ENCODE measurements around the gene SND1. TPM values are rescaled to one million over a fixed set of nuclear protein-coding genes. Genes with fewer than 3 reads are reported as not detected.
A peak's percentile ranks its signal among the peaks of the same experiment; 100 is the strongest.

The SND1 gene
- polyA plus RNA-seq, 3 donors: 46.5 to 97.3 (median 79.8) TPM

- intact Hi-C loops (cut with micrococcal nuclease): no loop called here
- no peak for TF ChIP-seq CTCF (IDR thresholded peaks at IDR 0.05)
- Histone ChIP-seq H3K9me3 (replicated peaks in 1 of 2; ENCODE audit: control insufficient read depth in 1 of 2, insufficient read depth in 1 of 2, low read length in 2 of 2) (no peaks in the 10 kb centered on the region), H4K20me1 (ENCODE audit: insufficient read depth, low read length) (peaks cover 20% of the 10 kb centered on the region), H3K4me3 (replicated peaks in 1 of 3; ENCODE audit: low read depth in 2 of 3, low read length in 3 of 3) (no peak overlapping the region), H3K79me2 (ENCODE audit: insufficient read depth, low read length) (peaks cover 50% of the 10 kb centered on the region), H3K27ac (ENCODE audit: low read depth in 1 of 2, low read length in 2 of 2) (no peak overlapping the region), H3K27me3 (ENCODE audit: control insufficient read depth in 2 of 2, insufficient read depth in 2 of 2, low read length in 2 of 2) (no peaks in the 10 kb centered on the region), H3K4me2 (replicated peaks; ENCODE audit: extremely low read depth, low read length, poor library complexity, severe bottlenecking) (no peak overlapping the region), H2AFZ (ENCODE audit: insufficient read depth, low read depth, low read length, poor library complexity, severe bottlenecking) (no peak overlapping the region), H3K9ac (ENCODE audit: insufficient read depth, low read length, poor library complexity, severe bottlenecking) (no peak overlapping the region), H3K4me1 (ENCODE audit: control insufficient read depth in 1 of 2, insufficient read depth in 2 of 2, low read length in 2 of 2) (peaks cover 8 to 16% of the 10 kb centered on the region in 2 donors), H3K36me3 (replicated peaks in 1 of 2; ENCODE audit: control insufficient read depth in 1 of 2, insufficient read depth in 2 of 2, low read length in 2 of 2) (no peaks in the 10 kb centered on the region)
- 100% methylated on average over 1 of the region's 4 CpGs for WGBS (ENCODE audit: insufficient coverage)
- peaks cover 0 to 2% (median 0%) of the 10 kb centered on the region in 7 donors for H3K9me3 Mint-ChIP-seq
- peak overlapping the region in 1 of 7 donors; percentile 12 for H3K27ac Mint-ChIP-seq
- no peak overlapping the region for H3K4me3 Mint-ChIP-seq
- DNase-seq: no peak
- peaks cover 35% of the 10 kb centered on the region for H3K4me1 Mint-ChIP-seq
- H3K27me3 Mint-ChIP-seq (ENCODE audit: low read depth in 3 of 3): no peaks in the 10 kb centered on the region
- H3K36me3 Mint-ChIP-seq: peaks cover 0 to 6% of the 10 kb centered on the region in 2 donors
Observed at GRCh38 chr7:127828843-127829500, 177.0 kb downstream of the SND1 start.

- 92% methylated on average over 2 of the region's 5 CpGs for WGBS (ENCODE audit: insufficient coverage)
- peaks cover 55% of the 10 kb centered on the region for H3K79me2 ChIP-seq (ENCODE audit: insufficient read depth, low read length)
Observed at GRCh38 chr7:127831318-127832219, 179.6 kb downstream of the SND1 start.

More at GRCh38 chr7:127831318-127832219, 179.6 kb downstream of the SND1 start:
- peaks cover 16% of the 10 kb centered on the region for H4K20me1 ChIP-seq (ENCODE audit: insufficient read depth, low read length)
- H3K9me3 ChIP-seq (replicated peaks in 1 of 2; ENCODE audit: control insufficient read depth in 1 of 2, insufficient read depth in 1 of 2, low read length in 2 of 2): no peaks in the 10 kb centered on the region
- H3K36me3 Mint-ChIP-seq: peaks cover 0 to 11% of the 10 kb centered on the region in 2 donors
- H3K4me1 ChIP-seq (ENCODE audit: control insufficient read depth in 1 of 2, insufficient read depth in 2 of 2, low read length in 2 of 2): peaks cover 26 to 34% of the 10 kb centered on the region in 2 donors
- H3K9me3 Mint-ChIP-seq: peaks cover 0 to 6% (median 3%) of the 10 kb centered on the region in 7 donors
- H3K4me3 ChIP-seq (replicated peaks in 1 of 3; ENCODE audit: low read depth in 2 of 3, low read length in 3 of 3): no peak overlapping the region
- peaks cover 0 to under 1% of the 10 kb centered on the region in 2 donors for H3K36me3 ChIP-seq (replicated peaks in 1 of 2; ENCODE audit: control insufficient read depth in 1 of 2, insufficient read depth in 2 of 2, low read length in 2 of 2)
- TF ChIP-seq CTCF (IDR thresholded peaks at IDR 0.05): no peak
- H3K4me3 Mint-ChIP-seq: no peak overlapping the region
- H3K27me3 Mint-ChIP-seq (ENCODE audit: low read depth in 3 of 3): no peaks in the 10 kb centered on the region
- no peak overlapping the region for H3K4me2 ChIP-seq (replicated peaks; ENCODE audit: extremely low read depth, low read length, poor library complexity, severe bottlenecking)
- intact Hi-C loops (cut with micrococcal nuclease): no loop called here
- no peak overlapping the region for H2AFZ ChIP-seq (ENCODE audit: insufficient read depth, low read depth, low read length, poor library complexity, severe bottlenecking)
- peak overlapping the region in 1 of 7 donors; percentile 4 for H3K27ac Mint-ChIP-seq
- peaks cover 57% of the 10 kb centered on the region for H3K4me1 Mint-ChIP-seq
- no peaks in the 10 kb centered on the region for H3K27me3 ChIP-seq (ENCODE audit: control insufficient read depth in 2 of 2, insufficient read depth in 2 of 2, low read length in 2 of 2)
- DNase-seq: no peak
- peak overlapping the region in 1 of 2 donors; percentile 0 for H3K27ac ChIP-seq (ENCODE audit: low read depth in 1 of 2, low read length in 2 of 2)
- H3K9ac ChIP-seq (ENCODE audit: insufficient read depth, low read length, poor library complexity, severe bottlenecking): no peak overlapping the region

All from CD14-positive monocyte (primary cell).